ENCODE results near the gene MRM2.
"Not testable (repeated sequence)": the region's sequence is repeated elsewhere in the genome, so short reads cannot be mapped to it uniquely, and the experiment has no call there.

Gene MRM2

DNA sequence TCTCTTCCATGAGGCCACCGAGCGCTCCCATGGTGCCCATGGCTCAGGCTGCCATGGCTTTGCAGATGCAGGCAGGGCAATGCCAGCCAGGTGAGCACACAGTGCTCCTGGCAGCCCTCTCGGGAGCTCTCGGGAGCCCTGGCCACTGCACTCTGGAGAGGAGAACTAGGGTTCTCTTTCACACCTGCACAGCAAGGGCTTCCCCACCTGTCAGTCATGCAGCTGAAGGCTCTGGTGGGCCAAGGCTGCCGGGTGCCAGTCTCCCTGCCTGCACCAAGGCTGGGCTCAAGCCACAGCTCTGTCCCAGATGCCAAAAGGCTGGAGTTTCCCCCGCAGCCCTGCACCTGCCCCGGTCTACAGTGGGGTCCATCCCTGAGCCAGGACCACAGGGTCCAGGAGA is 32.7 kb upstream of the MRM2 start:
- no peaks in the 10 kb centered on the region for H3K27me3 Mint-ChIP-seq
- ATAC-seq (ENCODE audit: low read depth) (no peak), DNase-seq (ENCODE audit: low spot score in 2 of 2) (no peak)
- no peak overlapping the region for H3K27ac Mint-ChIP-seq
- peaks cover 17% of the 10 kb centered on the region for H3K36me3 Mint-ChIP-seq
- peaks cover 6% of the 10 kb centered on the region for H3K4me1 Mint-ChIP-seq
- no peaks in the 10 kb centered on the region for H3K9me3 Mint-ChIP-seq
- no peak overlapping the region for H3K4me3 Mint-ChIP-seq

DNA sequence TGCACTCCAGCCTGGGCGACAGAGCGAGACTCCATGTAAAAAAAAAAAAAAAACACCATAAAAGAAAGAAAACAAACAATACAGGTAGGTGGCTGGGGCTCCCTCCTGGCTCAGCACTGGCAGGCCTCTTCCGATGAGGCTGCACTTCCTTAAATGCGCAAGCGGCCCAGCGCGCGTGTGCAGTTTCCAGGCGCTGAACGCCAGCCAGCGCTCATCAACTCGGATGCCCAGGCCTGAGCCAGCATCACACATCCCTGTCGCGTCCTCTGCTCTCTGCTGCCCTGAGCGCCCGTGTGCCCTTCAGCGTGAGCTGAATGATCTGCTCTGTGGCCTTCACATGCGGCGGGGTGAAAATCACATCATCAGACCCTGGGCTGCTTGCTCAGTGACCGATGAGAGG is 31.9 kb upstream of the MRM2 start:
- Mint-ChIP-seq H3K4me1 (peaks cover 2% of the 10 kb centered on the region), H3K27ac (no peak overlapping the region)

GRCh38 chr7:2272031-2272430 is 30.0 kb upstream of the MRM2 start:
- ATAC-seq (ENCODE audit: low read depth) (no peak), DNase-seq (ENCODE audit: low spot score in 2 of 2) (no peak)
- Mint-ChIP-seq H3K4me3 (no peak overlapping the region), H3K4me1 (peaks cover under 1% of the 10 kb centered on the region), H3K27ac (no peak overlapping the region), H3K36me3 (peaks cover 11% of the 10 kb centered on the region), H3K9me3 (no peaks in the 10 kb centered on the region), H3K27me3 (no peaks in the 10 kb centered on the region)

More for the DNA sequence above, 31.9 kb upstream of the MRM2 start:
- DNase-seq (ENCODE audit: low spot score in 2 of 2) = no peak
- H3K27me3 Mint-ChIP-seq = no peaks in the 10 kb centered on the region
- no peak overlapping the region for H3K4me3 Mint-ChIP-seq
- H3K36me3 Mint-ChIP-seq = peaks cover 15% of the 10 kb centered on the region
- no peak for ATAC-seq (ENCODE audit: low read depth)
- H3K9me3 Mint-ChIP-seq = no peaks in the 10 kb centered on the region

GRCh38 chr7:2271273-2272026 is 29.4 kb upstream of the MRM2 start:
- no peak overlapping the region for H3K4me3 Mint-ChIP-seq

DNA sequence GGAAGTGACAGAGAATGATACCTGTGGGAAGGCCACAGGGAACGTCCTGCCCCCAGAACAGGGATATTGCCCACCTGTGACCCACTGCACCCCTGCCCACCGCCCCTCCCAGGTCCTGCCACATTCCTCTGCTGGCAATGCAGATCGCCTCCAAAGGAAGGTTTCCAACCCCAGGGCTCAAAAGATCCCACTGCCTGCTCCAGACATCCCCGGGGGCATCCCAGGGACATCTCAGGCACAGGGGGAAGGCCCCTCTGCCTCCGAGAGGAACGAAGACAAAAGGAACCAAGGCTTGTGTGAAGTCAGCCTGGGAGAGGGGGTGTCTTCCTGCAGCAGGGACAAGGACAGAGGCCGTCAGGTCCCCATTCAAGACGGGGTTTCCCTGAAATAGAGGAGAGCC is 28.5 kb upstream of the MRM2 start:
- DNase-seq (ENCODE audit: low spot score in 2 of 2) (no peak), ATAC-seq (ENCODE audit: low read depth) (no peak)
- peaks cover 9% of the 10 kb centered on the region for H3K36me3 Mint-ChIP-seq
- no peak overlapping the region for H3K4me3 Mint-ChIP-seq
- H3K4me1 Mint-ChIP-seq = no peaks in the 10 kb centered on the region
- H3K9me3 Mint-ChIP-seq = no peaks in the 10 kb centered on the region
- no peak overlapping the region for H3K27ac Mint-ChIP-seq
- H3K27me3 Mint-ChIP-seq = no peaks in the 10 kb centered on the region

More at GRCh38 chr7:2271273-2272026, 29.4 kb upstream of the MRM2 start:
- Mint-ChIP-seq H3K36me3 (peaks cover 9% of the 10 kb centered on the region), H3K27me3 (no peaks in the 10 kb centered on the region), H3K9me3 (no peaks in the 10 kb centered on the region), H3K4me1 (no peaks in the 10 kb centered on the region), H3K27ac (no peak overlapping the region)
- ATAC-seq (ENCODE audit: low read depth) = no peak
- DNase-seq (ENCODE audit: low spot score in 2 of 2) = no peak

DNA sequence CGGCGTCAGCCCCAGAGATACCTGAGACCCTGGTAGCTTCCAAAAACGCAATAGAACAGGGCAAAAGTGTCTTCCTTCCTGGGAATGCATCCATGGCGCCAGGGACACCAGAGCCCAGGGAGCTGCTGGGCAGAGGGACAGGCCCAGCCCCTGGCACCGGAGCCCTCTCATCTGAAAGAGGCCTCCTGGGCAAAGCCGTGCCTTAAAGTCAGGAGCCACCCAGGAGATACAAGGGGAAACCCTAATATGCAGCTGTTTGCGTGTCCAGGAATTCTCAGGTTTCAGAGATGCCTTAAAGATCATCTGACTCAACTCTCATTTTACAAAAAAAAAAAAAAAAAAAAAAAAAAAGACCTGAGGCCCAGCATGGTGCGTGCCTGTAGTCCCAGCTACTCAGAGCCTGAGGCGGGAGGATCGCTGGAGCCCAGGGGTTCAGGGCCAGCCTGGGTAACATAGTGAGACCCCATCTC is 28.0 kb upstream of the MRM2 start:
- ATAC-seq (ENCODE audit: low read depth) (no peak), DNase-seq (ENCODE audit: low spot score in 2 of 2) (no peak)
- H3K36me3 Mint-ChIP-seq = peaks cover 9% of the 10 kb centered on the region
- H3K27ac Mint-ChIP-seq = no peak overlapping the region
- H3K4me3 Mint-ChIP-seq = no peak overlapping the region
- no peaks in the 10 kb centered on the region for H3K9me3 Mint-ChIP-seq
- H3K4me1 Mint-ChIP-seq = no peaks in the 10 kb centered on the region
- no peaks in the 10 kb centered on the region for H3K27me3 Mint-ChIP-seq

DNA sequence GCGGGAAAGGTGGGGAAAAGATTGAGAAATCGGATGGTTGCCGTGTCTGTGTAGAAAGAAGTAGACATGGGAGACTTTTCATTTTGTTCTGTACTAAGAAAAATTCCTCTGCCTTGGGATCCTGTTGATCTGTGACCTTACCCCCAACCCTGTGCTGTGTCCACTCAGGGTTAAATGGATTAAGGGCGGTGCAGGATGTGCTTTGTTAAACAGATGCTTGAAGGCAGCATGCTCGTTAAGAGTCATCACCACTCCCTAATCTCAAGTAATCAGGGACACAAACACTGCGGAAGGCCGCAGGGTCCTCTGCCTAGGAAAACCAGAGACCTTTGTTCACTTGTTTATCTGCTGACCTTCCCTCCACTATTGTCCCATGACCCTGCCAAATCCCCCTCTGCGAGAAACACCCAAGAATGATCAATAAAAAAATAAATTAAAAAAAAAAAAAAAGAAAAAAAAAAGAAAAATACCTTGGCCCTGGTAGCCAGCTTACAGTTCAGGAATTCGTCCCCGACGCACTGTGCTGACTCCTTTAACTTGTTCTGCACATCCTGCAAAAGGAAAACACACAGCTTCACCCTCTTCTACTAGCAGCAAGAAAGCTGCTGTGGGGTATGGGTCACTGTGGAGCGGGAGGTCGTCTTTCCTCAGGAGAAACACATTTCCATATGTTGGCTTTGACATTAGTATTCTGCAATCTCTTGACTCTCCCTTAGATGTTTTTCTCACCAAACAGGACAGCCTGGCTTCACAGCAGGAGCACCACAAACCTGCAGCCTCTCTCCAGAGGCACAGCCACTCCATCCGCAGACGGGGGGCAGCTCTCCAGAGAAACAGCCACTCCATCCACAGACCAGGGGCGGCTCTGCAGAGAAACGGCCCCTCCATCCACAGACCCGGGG is 27.3 kb upstream of the MRM2 start:
- ATAC-seq (ENCODE audit: low read depth); H3K4me3 Mint-ChIP-seq; H3K4me1 Mint-ChIP-seq; H3K36me3 Mint-ChIP-seq; H3K27ac Mint-ChIP-seq; H3K27me3 Mint-ChIP-seq; H3K9me3 Mint-ChIP-seq; DNase-seq (ENCODE audit: low spot score in 2 of 2): not testable (repeated sequence)

DNA sequence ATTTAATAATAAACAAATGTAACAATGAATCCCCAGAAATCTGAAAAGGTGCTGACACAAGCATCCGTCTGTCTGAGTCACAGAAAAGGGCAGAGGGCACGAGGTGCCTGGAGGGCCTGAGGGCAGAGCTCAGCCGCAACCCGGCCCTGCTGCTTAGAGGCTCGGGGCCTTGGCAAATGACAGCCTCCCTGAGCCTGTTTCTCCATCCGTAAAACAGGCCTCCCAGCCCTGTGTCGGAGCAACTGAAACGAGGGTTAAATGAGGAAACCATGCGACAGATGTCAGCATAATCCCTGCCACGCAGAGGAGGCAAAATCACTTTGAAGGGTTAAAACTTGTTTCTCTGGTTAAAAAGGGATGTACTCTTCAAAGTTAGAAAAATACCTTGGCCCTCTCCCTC is 24.9 kb upstream of the MRM2 start:
- ATAC-seq (ENCODE audit: low read depth) (no peak), DNase-seq (ENCODE audit: low spot score in 2 of 2) (no peak)
- no peaks in the 10 kb centered on the region for H3K27me3 Mint-ChIP-seq

GRCh38 chr7:2264158-2264557 is 22.2 kb upstream of the MRM2 start:
- peaks cover 15% of the 10 kb centered on the region for H3K4me1 Mint-ChIP-seq
- H3K27me3 Mint-ChIP-seq = no peaks in the 10 kb centered on the region
- no peak overlapping the region for H3K4me3 Mint-ChIP-seq
- DNase-seq (ENCODE audit: low spot score in 2 of 2) (no peak), ATAC-seq (ENCODE audit: low read depth) (no peak)
- H3K27ac Mint-ChIP-seq = peak overlapping the region; percentile 97
- peaks cover 8% of the 10 kb centered on the region for H3K36me3 Mint-ChIP-seq
- no peaks in the 10 kb centered on the region for H3K9me3 Mint-ChIP-seq

More for the DNA sequence above, 24.9 kb upstream of the MRM2 start:
- Mint-ChIP-seq H3K9me3 (no peaks in the 10 kb centered on the region), H3K27ac (no peak overlapping the region), H3K4me3 (no peak overlapping the region), H3K36me3 (peaks cover 9% of the 10 kb centered on the region), H3K4me1 (peaks cover 3% of the 10 kb centered on the region)

GRCh38 chr7:2263176-2263575 is 21.2 kb upstream of the MRM2 start:
- peaks cover 8% of the 10 kb centered on the region for H3K36me3 Mint-ChIP-seq
- no peak overlapping the region for H3K4me3 Mint-ChIP-seq
- no peak for ATAC-seq (ENCODE audit: low read depth)
- H3K4me1 Mint-ChIP-seq = peaks cover 23% of the 10 kb centered on the region
- H3K9me3 Mint-ChIP-seq = no peaks in the 10 kb centered on the region
- H3K27ac Mint-ChIP-seq = peak overlapping the region; percentile 97
- H3K27me3 Mint-ChIP-seq = no peaks in the 10 kb centered on the region
- DNase-seq (ENCODE audit: low spot score in 2 of 2) = no peak

DNA sequence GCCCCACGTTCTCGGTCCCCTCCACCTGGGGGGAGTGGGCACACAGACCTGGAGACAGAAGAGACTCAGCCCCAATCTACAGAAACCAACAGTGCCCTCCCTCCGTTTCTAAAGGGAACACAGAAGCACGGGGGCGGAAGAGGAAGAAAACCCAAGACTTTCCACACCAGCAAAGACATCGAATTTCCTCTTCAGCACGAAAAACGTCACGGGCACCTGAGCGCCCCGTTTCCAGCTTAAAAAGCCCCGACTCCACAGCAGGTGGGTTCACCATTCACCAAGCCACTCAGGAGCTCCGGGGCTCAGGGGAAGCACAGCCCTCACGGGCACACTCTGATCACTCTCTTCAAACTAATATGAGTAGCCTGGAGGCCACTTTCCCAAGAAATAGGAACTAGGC is 19.6 kb upstream of the MRM2 start:
- Mint-ChIP-seq H3K27me3 (no peaks in the 10 kb centered on the region), H3K9me3 (no peaks in the 10 kb centered on the region), H3K4me3 (peak overlapping the region; percentile 77), H3K27ac (peak overlapping the region; percentile 97), H3K4me1 (peaks cover 23% of the 10 kb centered on the region), H3K36me3 (peaks cover 12% of the 10 kb centered on the region)
- DNase-seq (ENCODE audit: low spot score in 2 of 2) = peak; percentile 73 to 86
- peak; percentile 72 for ATAC-seq (ENCODE audit: low read depth)

GRCh38 chr7:2260820-2261219 is 18.8 kb upstream of the MRM2 start:
- Mint-ChIP-seq H3K27ac (peak overlapping the region; percentile 97), H3K36me3 (peaks cover 14% of the 10 kb centered on the region), H3K4me3 (no peak overlapping the region), H3K4me1 (peaks cover 23% of the 10 kb centered on the region), H3K27me3 (no peaks in the 10 kb centered on the region), H3K9me3 (no peaks in the 10 kb centered on the region)
- DNase-seq (ENCODE audit: low spot score in 2 of 2) (no peak), ATAC-seq (ENCODE audit: low read depth) (no peak)

GRCh38 chr7:2259480-2259879 is 17.5 kb upstream of the MRM2 start:
- Mint-ChIP-seq H3K9me3 (no peaks in the 10 kb centered on the region), H3K4me1 (peaks cover 30% of the 10 kb centered on the region), H3K36me3 (peaks cover 25% of the 10 kb centered on the region), H3K27ac (peak overlapping the region; percentile 97), H3K4me3 (peak overlapping the region; percentile 70), H3K27me3 (no peaks in the 10 kb centered on the region)
- ATAC-seq (ENCODE audit: low read depth) (no peak), DNase-seq (ENCODE audit: low spot score in 2 of 2) (no peak)

- H3K27ac Mint-ChIP-seq = peak overlapping the region; percentile 97
- H3K27me3 Mint-ChIP-seq = no peaks in the 10 kb centered on the region
- peak overlapping the region; percentile 70 for H3K4me3 Mint-ChIP-seq
- peaks cover 30% of the 10 kb centered on the region for H3K4me1 Mint-ChIP-seq
- ATAC-seq (ENCODE audit: low read depth) (peak; percentile 78), DNase-seq (ENCODE audit: low spot score in 2 of 2) (peak; percentile 79 to 82)
- H3K36me3 Mint-ChIP-seq = peaks cover 23% of the 10 kb centered on the region
- no peaks in the 10 kb centered on the region for H3K9me3 Mint-ChIP-seq
Measured at GRCh38 chr7:2258661-2259365, 16.8 kb upstream of the MRM2 start.

Data from memory B cell (primary cell).